Mesenchymal stem cell (in vitro differentiated cells and primary cell): ENCODE results near the gene ERN1.
"Not testable (repeated sequence)": the region's sequence is repeated elsewhere in the genome, so short reads cannot be mapped to it uniquely, and the experiment has no call there.

Source experiments
- DNase-seq: peaks from one replicate; pipeline ENCODE4 v3.0.0-alpha.2; 2013
- H2AFZ ChIP-seq: one replicate; pipeline ENCODE4 v1.6.1; 2013; ENCODE audit warnings: low read depth, mild to moderate bottlenecking, control low read depth, inconsistent platforms, low read length, moderate library complexity
- H2AK5ac ChIP-seq: 2 replicates; pipeline ENCODE4 v1.6.1; 2013; ENCODE audit warnings: low read length, moderate library complexity, mild to moderate bottlenecking, inconsistent platforms; ENCODE audit not compliant: severe bottlenecking
- H2BK120ac ChIP-seq: one replicate; pipeline ENCODE4 v1.6.1; 2013; ENCODE audit warnings: low read depth, mild to moderate bottlenecking, inconsistent platforms, low read length, moderate library complexity
- H2BK12ac ChIP-seq, 2 experiments: one replicate each; pipeline ENCODE4 v1.6.1; 2013; ENCODE audit warnings: inconsistent platforms in 2 of 2, low read length in 2 of 2, mild to moderate bottlenecking in 2 of 2, moderate library complexity in 2 of 2, control low read depth in 1 of 2
- H2BK15ac ChIP-seq: one replicate; pipeline ENCODE4 v1.6.1; 2013; ENCODE audit warnings: mild to moderate bottlenecking, low read depth, inconsistent platforms; ENCODE audit not compliant: poor library complexity, severe bottlenecking
- H2BK5ac ChIP-seq: 2 replicates; pipeline ENCODE4 v1.6.1; 2013; ENCODE audit warnings: low read depth, mild to moderate bottlenecking, low read length, control low read depth, inconsistent platforms; ENCODE audit not compliant: poor library complexity, severe bottlenecking
- H3K14ac ChIP-seq, 2 experiments: one replicate each; pipeline ENCODE4 v1.6.1; 2013; ENCODE audit warnings: inconsistent platforms in 2 of 2, low read length in 2 of 2, control low read depth in 1 of 2, mild to moderate bottlenecking in 1 of 2, moderate library complexity in 1 of 2
- H3K18ac ChIP-seq, 2 experiments: one replicate each; pipeline ENCODE4 v1.6.1; 2013; ENCODE audit warnings: inconsistent platforms in 2 of 2, low read length in 2 of 2, control low read depth in 1 of 2, low read depth in 1 of 2, mild to moderate bottlenecking in 1 of 2
- H3K23ac ChIP-seq, 2 experiments: one replicate each; pipeline ENCODE4 v1.6.1; 2013; ENCODE audit warnings: inconsistent platforms in 2 of 2, low read length in 2 of 2, mild to moderate bottlenecking in 2 of 2, moderate library complexity in 2 of 2, control low read depth in 1 of 2
- H3K27ac ChIP-seq: 2 replicates; pipeline ENCODE4 v1.5.1; 2013; ENCODE audit warnings: mild to moderate bottlenecking, moderate library complexity, low read length, control low read depth, inconsistent platforms; ENCODE audit not compliant: poor library complexity, severe bottlenecking
- H3K27me3 ChIP-seq, 2 experiments: 2 replicates each; pipeline versions ENCODE4 v1.6.1 to v1.7.0; 2013; ENCODE audit warnings: low read length in 2 of 2, mild to moderate bottlenecking in 2 of 2, moderate library complexity in 2 of 2, control low read depth in 1 of 2, inconsistent platforms in 1 of 2; ENCODE audit not compliant: control insufficient read depth in 1 of 2, insufficient read depth in 1 of 2
- H3K36me3 ChIP-seq, 2 experiments: 2 replicates each; pipeline versions ENCODE4 v1.6.1 to v1.7.0; 2013; ENCODE audit warnings: low read length in 2 of 2, control low read depth in 1 of 2, inconsistent platforms in 1 of 2, low read depth in 1 of 2, mild to moderate bottlenecking in 1 of 2; ENCODE audit not compliant: insufficient read depth in 2 of 2, control insufficient read depth in 1 of 2
- H3K4ac ChIP-seq, 2 experiments: one replicate each; pipeline ENCODE4 v1.6.1; 2013; ENCODE audit warnings: inconsistent platforms in 2 of 2, low read length in 2 of 2, mild to moderate bottlenecking in 2 of 2, moderate library complexity in 2 of 2, control low read depth in 1 of 2, low read depth in 1 of 2
- H3K4me1 ChIP-seq: 2 replicates; pipeline ENCODE4 v1.6.1; 2013; ENCODE audit warnings: low read depth, low read length, control low read depth; ENCODE audit not compliant: control insufficient read depth, insufficient read depth
- H3K4me2 ChIP-seq: 2 replicates; pipeline ENCODE4 v1.6.1; 2013; ENCODE audit warnings: low read length, mild to moderate bottlenecking, inconsistent platforms; ENCODE audit not compliant: poor library complexity, severe bottlenecking
- H3K4me3 ChIP-seq, 2 experiments: 2 replicates each; pipeline versions ENCODE4 v1.5.1 to v1.7.0; 2013; ENCODE audit warnings: low read length in 2 of 2, mild to moderate bottlenecking in 2 of 2, control low read depth in 1 of 2, low read depth in 1 of 2; ENCODE audit not compliant: insufficient read depth in 1 of 2
- H3K79me1 ChIP-seq: replicated peaks from 2 replicates; pipeline ENCODE4 v1.6.1; 2013; ENCODE audit warnings: mild to moderate bottlenecking, control low read depth, low read length, inconsistent platforms; ENCODE audit not compliant: poor library complexity, severe bottlenecking
- H3K9ac ChIP-seq: 2 replicates; pipeline ENCODE4 v1.7.0; 2013; ENCODE audit warnings: mild to moderate bottlenecking, low read length, moderate library complexity
- H3K9me3 ChIP-seq: 2 replicates; pipeline ENCODE4 v1.7.0; 2013; ENCODE audit warnings: mild to moderate bottlenecking, low read length; ENCODE audit not compliant: control insufficient read depth
- H4K8ac ChIP-seq: one replicate; pipeline ENCODE4 v1.6.1; 2013; ENCODE audit warnings: inconsistent platforms, mild to moderate bottlenecking, low read length, moderate library complexity
- H4K91ac ChIP-seq: one replicate; pipeline ENCODE4 v1.6.1; 2013; ENCODE audit warnings: mild to moderate bottlenecking, low read length, inconsistent platforms
- WGBS: methylation state at CpG from one replicate; pipeline ENCODE4 v1.1.7; 2013; ENCODE audit warnings: mixed read lengths; 5-methylcytosine and 5-hydroxymethylcytosine counted together

The ERN1 gene

DNA sequence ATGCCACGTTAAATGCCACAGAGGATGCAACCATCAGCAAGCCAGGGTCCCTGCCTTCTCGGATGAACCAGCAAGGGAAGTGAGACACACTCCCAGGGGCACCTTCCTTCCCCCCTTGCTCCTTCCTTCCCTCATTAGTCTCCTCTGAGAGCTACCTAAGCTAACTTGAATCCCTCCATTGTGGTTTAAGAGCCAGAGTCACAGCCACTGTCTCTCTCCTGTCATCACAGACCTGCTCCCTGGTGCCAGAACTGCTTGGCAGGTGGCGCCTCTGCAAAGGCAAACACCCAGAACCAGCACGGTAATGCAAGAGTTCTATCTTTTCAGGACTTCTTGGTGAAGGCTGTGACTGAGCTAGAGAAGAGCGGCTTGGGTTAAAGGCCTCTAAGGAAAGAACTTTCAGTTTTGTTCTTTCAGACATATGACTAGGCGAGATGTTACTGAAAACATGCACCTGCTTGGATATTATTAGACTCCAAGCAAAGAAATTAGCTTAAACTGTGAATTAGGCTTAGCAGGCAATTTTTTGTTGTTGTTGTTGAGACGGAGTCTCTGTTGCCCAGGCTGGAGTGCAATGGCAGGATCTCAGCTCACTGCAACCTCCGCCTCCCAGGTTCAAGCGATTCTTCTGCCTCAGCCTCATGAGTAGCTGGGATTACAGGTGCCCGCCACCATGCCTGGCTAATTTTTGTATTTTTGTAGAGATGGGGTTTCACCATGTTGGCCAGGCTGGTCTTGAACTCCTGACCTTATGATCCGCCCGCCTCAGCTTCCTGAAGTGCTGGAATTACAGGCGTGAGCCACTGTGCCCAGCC lies 8.8 kb downstream of the ERN1 start:
- H3K4me2 ChIP-seq, H3K18ac ChIP-seq, H3K27me3 ChIP-seq, H2AK5ac ChIP-seq, H2BK15ac ChIP-seq, H3K36me3 ChIP-seq, H2AFZ ChIP-seq, H2BK5ac ChIP-seq, H3K9ac ChIP-seq, H3K23ac ChIP-seq, H3K4me1 ChIP-seq, DNase-seq, H2BK120ac ChIP-seq, H4K91ac ChIP-seq, H3K4me3 ChIP-seq, H4K8ac ChIP-seq, H3K9me3 ChIP-seq, H3K4ac ChIP-seq, H2BK12ac ChIP-seq, H3K27ac ChIP-seq: not testable (repeated sequence)
- peaks cover 27% of the 10 kb centered on the region for H3K79me1 ChIP-seq
- 97% methylated on average over 13 of the region's 13 CpGs for WGBS
- H3K14ac ChIP-seq = peak overlapping the region in 1 of 2 experiments; percentile 26

DNA sequence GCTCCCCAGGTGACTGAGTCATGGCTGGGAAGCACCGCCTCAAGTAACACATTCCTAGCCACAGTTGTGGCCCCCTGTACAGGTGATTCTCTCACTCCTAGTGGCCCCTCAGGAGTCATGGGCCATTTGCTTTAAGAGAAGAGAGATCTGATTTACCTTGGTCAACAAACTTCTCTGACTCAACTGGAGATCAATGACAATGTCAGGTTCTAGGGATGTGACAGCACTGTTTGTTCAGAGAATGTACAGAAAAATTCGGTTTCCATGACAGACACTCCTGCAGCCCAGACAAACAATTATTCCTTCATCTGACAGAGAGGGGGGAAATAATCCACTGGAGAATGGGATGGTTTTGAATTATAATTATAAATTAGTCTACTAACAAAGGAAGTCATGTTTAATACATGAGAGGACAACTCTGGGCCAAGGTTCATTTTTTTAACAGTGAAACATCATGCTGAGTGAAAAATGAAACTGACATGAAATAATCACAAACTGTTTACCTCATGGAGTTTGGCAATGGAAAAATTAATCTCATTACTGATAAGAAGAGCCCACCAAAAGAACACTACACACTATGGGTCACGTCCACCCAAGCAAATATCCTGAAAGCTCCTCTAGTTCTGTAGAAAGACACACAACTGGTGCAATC lies 9.7 kb downstream of the ERN1 start:
- Histone ChIP-seq H2BK15ac (no peak overlapping the region), H2BK5ac (no peak overlapping the region), H3K36me3 (peaks cover 4 to 6% of the 10 kb centered on the region in 2 experiments), H3K79me1 (peaks cover 30% of the 10 kb centered on the region), H3K27ac (no peak overlapping the region), H2AK5ac (no peak overlapping the region), H2BK12ac (no peak overlapping the region), H3K4me3 (no peak overlapping the region), H2AFZ (no peak overlapping the region), H3K9me3 (no peaks in the 10 kb centered on the region), H2BK120ac (no peak overlapping the region), H3K27me3 (no peaks in the 10 kb centered on the region), H4K8ac (no peak overlapping the region), H3K9ac (no peak overlapping the region), H3K4me2 (no peak overlapping the region), H3K18ac (no peak overlapping the region), H3K4ac (no peak overlapping the region), H4K91ac (no peak overlapping the region), H3K23ac (no peak overlapping the region), H3K14ac (no peak overlapping the region), H3K4me1 (no peaks in the 10 kb centered on the region)
- 99% methylated on average over 3 of the region's 3 CpGs for WGBS
- DNase-seq = no peak

DNA sequence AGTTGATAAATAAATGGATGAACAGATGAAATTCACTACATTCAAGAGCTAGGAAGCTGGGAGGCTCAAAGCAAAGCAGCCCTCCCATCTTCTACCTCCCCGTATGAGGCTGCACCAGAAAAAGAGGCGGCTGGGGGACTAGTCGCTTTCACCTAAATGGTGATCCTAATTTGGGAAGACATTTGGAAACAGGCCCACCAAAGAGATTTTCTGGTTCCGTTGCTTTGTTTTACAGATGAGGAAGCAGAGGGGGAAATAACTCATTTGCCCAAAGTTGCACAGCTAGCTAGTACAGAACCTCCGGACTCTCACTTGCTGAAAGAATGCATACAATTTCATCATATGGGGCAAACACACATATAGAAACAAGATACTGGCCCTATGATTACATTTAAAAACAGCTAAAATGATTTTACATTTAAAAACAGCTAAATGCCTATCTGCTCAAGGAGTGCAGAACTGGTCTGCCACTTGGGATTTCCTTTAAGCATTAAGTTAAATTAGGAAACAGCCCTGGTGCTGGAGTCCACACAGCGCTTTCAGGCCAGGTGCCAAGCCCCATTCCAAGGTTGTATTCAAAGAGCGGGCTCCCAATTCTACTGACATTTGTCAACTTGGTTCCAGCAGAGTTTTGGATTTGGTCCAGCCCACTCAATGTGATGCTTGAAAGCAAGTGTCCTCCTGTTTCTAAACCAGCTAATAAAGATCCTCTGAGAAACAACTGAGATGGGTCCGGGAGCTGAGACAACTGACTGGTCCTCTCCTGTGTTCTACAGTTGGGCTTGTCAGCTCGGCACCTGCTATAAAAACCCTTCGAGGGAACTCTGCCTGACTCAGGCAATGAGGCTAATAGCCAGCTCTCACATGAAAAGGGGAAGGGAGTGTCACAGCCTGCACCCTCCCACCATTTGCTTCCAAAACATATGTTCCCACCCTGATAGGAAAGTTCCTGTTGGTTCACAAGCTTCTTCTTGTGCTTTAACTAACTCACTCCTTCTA lies 11.7 kb downstream of the ERN1 start:
- Histone ChIP-seq H3K79me1 (peaks cover 33% of the 10 kb centered on the region), H3K9ac (no peak overlapping the region), H3K14ac (no peak overlapping the region), H4K8ac (no peak overlapping the region), H2BK5ac (no peak overlapping the region), H3K27ac (no peak overlapping the region), H3K9me3 (no peaks in the 10 kb centered on the region), H2BK120ac (no peak overlapping the region), H2AFZ (no peak overlapping the region), H3K23ac (no peak overlapping the region), H3K27me3 (no peaks in the 10 kb centered on the region), H2AK5ac (no peak overlapping the region), H3K18ac (no peak overlapping the region), H3K36me3 (peaks cover 4 to 6% of the 10 kb centered on the region in 2 experiments), H3K4me2 (no peak overlapping the region), H2BK15ac (no peak overlapping the region), H3K4me1 (no peaks in the 10 kb centered on the region), H3K4ac (no peak overlapping the region), H4K91ac (no peak overlapping the region), H3K4me3 (no peak overlapping the region), H2BK12ac (no peak overlapping the region)
- 90% methylated on average over 9 of the region's 10 CpGs for WGBS
- DNase-seq = no peak
